Nephron (organoid): ENCODE data around the gene ARL4C.
"Not testable (repeated sequence)": the region's sequence is repeated elsewhere in the genome, so short reads cannot be mapped to it uniquely, and the experiment has no call there.

ENCODE experiments used
- H3K27ac Mint-ChIP-seq, 3 experiments: 2 replicates each; pipeline ENCODE4 v1.8.0; 2020; ENCODE audit warnings: mixed read lengths in 3 of 3, mild to moderate bottlenecking in 2 of 3, moderate library complexity in 1 of 3
- H3K27me3 Mint-ChIP-seq: 2 replicates; pipeline ENCODE4 v1.8.0; 2021; ENCODE audit warnings: low read depth, mild to moderate bottlenecking, moderate library complexity, mixed read lengths
- H3K36me3 Mint-ChIP-seq: 2 replicates; pipeline ENCODE4 v1.8.0; 2020; ENCODE audit warnings: low read depth, mixed read lengths
- H3K4me1 Mint-ChIP-seq: 2 replicates; pipeline ENCODE4 v1.8.0; 2020; ENCODE audit warnings: mixed read lengths
- H3K4me3 Mint-ChIP-seq, 3 experiments: 2 replicates each; pipeline ENCODE4 v1.8.0; 2020; ENCODE audit warnings: mild to moderate bottlenecking in 3 of 3, mixed read lengths in 3 of 3, moderate library complexity in 2 of 3
- H3K9me3 Mint-ChIP-seq: 2 replicates; pipeline ENCODE4 v1.8.0; 2020; ENCODE audit warnings: mixed read lengths
- CTCF ChIP-seq, 3 experiments: fragments of 200-600 bp; sonication (generic); IDR thresholded peaks; one replicate each; pipeline ENCODE4 v1.5.0; 2021; ENCODE audit warnings: antibody characterized with exemption in 3 of 3; ENCODE audit not compliant: unreplicated experiment in 3 of 3

The ARL4C gene

GRCh38 chr2:234458466-234458865 is 38.4 kb downstream of the ARL4C start:
- Mint-ChIP-seq H3K27ac (no peak overlapping the region), H3K36me3 (no peaks in the 10 kb centered on the region), H3K9me3 (peaks cover 16% of the 10 kb centered on the region), H3K4me1 (no peaks in the 10 kb centered on the region), H3K27me3 (peaks cover 4% of the 10 kb centered on the region), H3K4me3 (no peak overlapping the region)
- no peak for TF ChIP-seq CTCF (IDR thresholded peaks at IDR 0.05; ENCODE audit: unreplicated experiment in 3 of 3)

GRCh38 chr2:234457421-234457820 is 39.5 kb downstream of the ARL4C start:
- no peak for TF ChIP-seq CTCF (IDR thresholded peaks at IDR 0.05; ENCODE audit: unreplicated experiment in 3 of 3)
- Mint-ChIP-seq H3K27me3 (peaks cover 4% of the 10 kb centered on the region), H3K27ac (no peak overlapping the region), H3K4me3 (no peak overlapping the region), H3K4me1 (no peaks in the 10 kb centered on the region), H3K36me3 (no peaks in the 10 kb centered on the region), H3K9me3 (peaks cover 19% of the 10 kb centered on the region)

GRCh38 chr2:234455246-234455645 is 41.6 kb downstream of the ARL4C start:
- H3K27me3 Mint-ChIP-seq, H3K4me3 Mint-ChIP-seq, H3K4me1 Mint-ChIP-seq, H3K27ac Mint-ChIP-seq, H3K36me3 Mint-ChIP-seq: not testable (repeated sequence)
- H3K9me3 Mint-ChIP-seq: peaks cover 19% of the 10 kb centered on the region

GRCh38 chr2:234454433-234454832 is 42.4 kb downstream of the ARL4C start:
- Mint-ChIP-seq H3K27ac (no peak overlapping the region), H3K4me3 (no peak overlapping the region), H3K9me3 (peaks cover 19% of the 10 kb centered on the region), H3K4me1 (peaks cover 2% of the 10 kb centered on the region), H3K27me3 (peaks cover 4% of the 10 kb centered on the region), H3K36me3 (no peaks in the 10 kb centered on the region)
- TF ChIP-seq CTCF (IDR thresholded peaks at IDR 0.05; ENCODE audit: unreplicated experiment in 3 of 3): no peak

GRCh38 chr2:234453216-234453615 is 43.7 kb downstream of the ARL4C start:
- H3K4me3 Mint-ChIP-seq: no peak overlapping the region
- no peak overlapping the region for H3K27ac Mint-ChIP-seq
- peaks cover 15% of the 10 kb centered on the region for H3K9me3 Mint-ChIP-seq
- H3K27me3 Mint-ChIP-seq: peaks cover 9% of the 10 kb centered on the region
- no peaks in the 10 kb centered on the region for H3K36me3 Mint-ChIP-seq
- H3K4me1 Mint-ChIP-seq: peaks cover 14% of the 10 kb centered on the region
- no peak for TF ChIP-seq CTCF (IDR thresholded peaks at IDR 0.05; ENCODE audit: unreplicated experiment in 3 of 3)

- peaks cover 20% of the 10 kb centered on the region for H3K27me3 Mint-ChIP-seq
- H3K36me3 Mint-ChIP-seq: no peaks in the 10 kb centered on the region
- H3K9me3 Mint-ChIP-seq: peaks cover 9% of the 10 kb centered on the region
- peaks cover 16% of the 10 kb centered on the region for H3K4me1 Mint-ChIP-seq
- H3K27ac Mint-ChIP-seq: no peak overlapping the region
- H3K4me3 Mint-ChIP-seq: no peak overlapping the region
- TF ChIP-seq CTCF (IDR thresholded peaks at IDR 0.05; ENCODE audit: unreplicated experiment in 3 of 3): no peak
These were observed 44.8 kb downstream of the ARL4C start for GRCh38 chr2:234451852-234452625.
